HL-60 (cell line): ENCODE data around the gene GATD1.

Source experiments
- DNase-seq, 2 experiments: peaks; one replicate each; pipeline ENCODE4 v3.0.0-alpha.2; 2010 to 2020; ENCODE audit warnings: low read depth in 1 of 2, low spot score in 1 of 2
- H3K27ac ChIP-seq: fragments of 250-450 bp; sonication (Bioruptor Pico); replicated peaks from 2 replicates; pipeline ENCODE4 v1.5.1; 2020; ENCODE audit warnings: mild to moderate bottlenecking, moderate library complexity
- H3K27me3 ChIP-seq: fragments of 250-450 bp; sonication (Bioruptor Pico); 2 replicates; pipeline ENCODE4 v1.5.1; 2021; ENCODE audit warnings: mild to moderate bottlenecking, moderate library complexity; ENCODE audit not compliant: insufficient read depth, poor library complexity, severe bottlenecking
- H3K4me3 ChIP-seq: replicated peaks from 2 replicates; pipeline ENCODE4 v1.5.1; 2011; ENCODE audit warnings: mild to moderate bottlenecking, control low read depth, low read length; ENCODE audit not compliant: insufficient read depth
- GABPA ChIP-seq: IDR thresholded peaks from 2 replicates; pipeline ENCODE4 v1.6.1; 2012; ENCODE audit warnings: low read depth
- POLR2AphosphoS5 ChIP-seq: IDR thresholded peaks from 2 replicates; pipeline ENCODE4 v1.6.1; 2012; ENCODE audit warnings: low read depth
- SPI1 ChIP-seq: IDR thresholded peaks from 2 replicates; pipeline ENCODE4 v1.6.1; 2012; ENCODE audit warnings: low read depth, mild to moderate bottlenecking, borderline replicate concordance
- TF ChIP-seq, protein P1 (sequence below): IDR thresholded peaks from 2 replicates; pipeline ENCODE4 v1.6.1; 2012; ENCODE audit warnings: low read depth; ENCODE audit not compliant: insufficient replicate concordance
- TF ChIP-seq, protein P2 (sequence below): IDR thresholded peaks from one replicate; pipeline ENCODE4 v1.5.1; 2011; ENCODE audit warnings: low read length, control low read depth, inconsistent platforms; ENCODE audit not compliant: insufficient read depth

GATD1 gene

DNA sequence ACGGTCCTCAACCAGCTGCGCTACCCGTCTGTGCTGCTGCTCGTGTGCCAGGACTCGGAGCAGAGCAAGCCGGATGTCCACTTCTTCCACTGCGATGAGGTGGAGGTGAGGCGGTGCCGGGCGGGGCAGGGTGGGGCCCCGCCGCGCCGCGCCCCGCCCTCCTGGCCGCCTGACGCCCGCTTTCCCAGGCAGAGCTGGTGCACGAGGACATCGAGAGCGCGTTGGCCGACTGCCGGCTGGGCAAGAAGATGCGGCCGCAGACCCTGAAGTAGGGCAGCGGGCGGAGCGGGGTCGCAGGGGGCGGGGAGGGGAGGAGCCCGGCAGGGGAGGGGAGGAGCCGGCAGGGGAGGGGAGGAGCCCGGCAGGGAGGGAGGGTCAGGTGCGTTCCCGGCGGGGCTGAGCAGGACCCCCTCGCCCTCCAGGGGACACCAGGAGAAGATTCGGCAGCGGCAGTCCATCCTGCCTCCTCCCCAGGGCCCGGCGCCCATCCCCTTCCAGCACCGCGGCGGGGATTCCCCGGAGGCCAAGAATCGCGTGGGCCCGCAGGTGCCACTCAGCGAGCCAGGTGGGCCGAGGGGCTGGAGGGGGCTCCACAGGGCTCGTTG is 56.5 kb downstream of the GATD1 start:
- Histone ChIP-seq H3K4me3 (peak overlapping the region; percentile 26), H3K27me3 (peaks cover 11% of the 10 kb centered on the region), H3K27ac (no peak overlapping the region)
- TF ChIP-seq SPI1 (no peak), GABPA (no peak), POLR2AphosphoS5 (no peak)
- TF ChIP-seq, protein P1, sequence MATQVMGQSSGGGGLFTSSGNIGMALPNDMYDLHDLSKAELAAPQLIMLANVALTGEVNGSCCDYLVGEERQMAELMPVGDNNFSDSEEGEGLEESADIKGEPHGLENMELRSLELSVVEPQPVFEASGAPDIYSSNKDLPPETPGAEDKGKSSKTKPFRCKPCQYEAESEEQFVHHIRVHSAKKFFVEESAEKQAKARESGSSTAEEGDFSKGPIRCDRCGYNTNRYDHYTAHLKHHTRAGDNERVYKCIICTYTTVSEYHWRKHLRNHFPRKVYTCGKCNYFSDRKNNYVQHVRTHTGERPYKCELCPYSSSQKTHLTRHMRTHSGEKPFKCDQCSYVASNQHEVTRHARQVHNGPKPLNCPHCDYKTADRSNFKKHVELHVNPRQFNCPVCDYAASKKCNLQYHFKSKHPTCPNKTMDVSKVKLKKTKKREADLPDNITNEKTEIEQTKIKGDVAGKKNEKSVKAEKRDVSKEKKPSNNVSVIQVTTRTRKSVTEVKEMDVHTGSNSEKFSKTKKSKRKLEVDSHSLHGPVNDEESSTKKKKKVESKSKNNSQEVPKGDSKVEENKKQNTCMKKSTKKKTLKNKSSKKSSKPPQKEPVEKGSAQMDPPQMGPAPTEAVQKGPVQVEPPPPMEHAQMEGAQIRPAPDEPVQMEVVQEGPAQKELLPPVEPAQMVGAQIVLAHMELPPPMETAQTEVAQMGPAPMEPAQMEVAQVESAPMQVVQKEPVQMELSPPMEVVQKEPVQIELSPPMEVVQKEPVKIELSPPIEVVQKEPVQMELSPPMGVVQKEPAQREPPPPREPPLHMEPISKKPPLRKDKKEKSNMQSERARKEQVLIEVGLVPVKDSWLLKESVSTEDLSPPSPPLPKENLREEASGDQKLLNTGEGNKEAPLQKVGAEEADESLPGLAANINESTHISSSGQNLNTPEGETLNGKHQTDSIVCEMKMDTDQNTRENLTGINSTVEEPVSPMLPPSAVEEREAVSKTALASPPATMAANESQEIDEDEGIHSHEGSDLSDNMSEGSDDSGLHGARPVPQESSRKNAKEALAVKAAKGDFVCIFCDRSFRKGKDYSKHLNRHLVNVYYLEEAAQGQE: no peak
- TF ChIP-seq, protein P2, sequence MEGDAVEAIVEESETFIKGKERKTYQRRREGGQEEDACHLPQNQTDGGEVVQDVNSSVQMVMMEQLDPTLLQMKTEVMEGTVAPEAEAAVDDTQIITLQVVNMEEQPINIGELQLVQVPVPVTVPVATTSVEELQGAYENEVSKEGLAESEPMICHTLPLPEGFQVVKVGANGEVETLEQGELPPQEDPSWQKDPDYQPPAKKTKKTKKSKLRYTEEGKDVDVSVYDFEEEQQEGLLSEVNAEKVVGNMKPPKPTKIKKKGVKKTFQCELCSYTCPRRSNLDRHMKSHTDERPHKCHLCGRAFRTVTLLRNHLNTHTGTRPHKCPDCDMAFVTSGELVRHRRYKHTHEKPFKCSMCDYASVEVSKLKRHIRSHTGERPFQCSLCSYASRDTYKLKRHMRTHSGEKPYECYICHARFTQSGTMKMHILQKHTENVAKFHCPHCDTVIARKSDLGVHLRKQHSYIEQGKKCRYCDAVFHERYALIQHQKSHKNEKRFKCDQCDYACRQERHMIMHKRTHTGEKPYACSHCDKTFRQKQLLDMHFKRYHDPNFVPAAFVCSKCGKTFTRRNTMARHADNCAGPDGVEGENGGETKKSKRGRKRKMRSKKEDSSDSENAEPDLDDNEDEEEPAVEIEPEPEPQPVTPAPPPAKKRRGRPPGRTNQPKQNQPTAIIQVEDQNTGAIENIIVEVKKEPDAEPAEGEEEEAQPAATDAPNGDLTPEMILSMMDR: no peak
- DNase-seq: no peak

DNA sequence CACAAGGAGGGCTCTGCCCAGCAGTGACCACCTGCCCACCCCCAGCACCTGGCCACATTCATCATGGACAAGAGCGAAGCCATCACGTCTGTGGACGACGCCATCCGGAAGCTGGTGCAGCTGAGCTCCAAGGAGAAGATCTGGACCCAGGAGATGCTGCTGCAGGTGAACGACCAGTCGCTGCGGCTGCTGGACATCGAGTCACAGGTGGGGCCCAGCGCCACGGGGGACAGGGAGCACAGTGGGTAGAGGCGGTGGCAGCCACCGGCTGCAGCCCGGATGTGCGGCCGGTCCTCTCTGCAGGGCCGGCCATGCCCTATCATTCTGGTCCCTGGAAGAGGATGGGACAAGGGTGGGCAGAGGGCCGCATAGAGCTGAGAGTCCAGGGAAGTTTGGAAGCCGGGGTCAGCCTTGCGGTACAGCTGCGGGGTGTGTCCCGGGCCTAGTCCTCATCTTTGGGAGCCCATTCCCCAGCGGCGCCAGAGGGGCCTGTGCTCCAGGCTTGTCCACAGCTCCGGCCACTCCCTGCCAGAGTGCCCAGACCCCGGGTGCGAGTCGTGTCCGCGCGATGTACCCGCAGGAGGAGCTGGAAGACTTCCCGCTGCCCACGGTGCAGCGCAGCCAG is 57.2 kb downstream of the GATD1 start:
- H3K4me3 ChIP-seq: peak overlapping the region; percentile 26
- no peak for TF ChIP-seq GABPA
- TF ChIP-seq, protein P2: no peak
- no peak for TF ChIP-seq SPI1
- TF ChIP-seq POLR2AphosphoS5: no peak
- TF ChIP-seq, protein P1: no peak
- DNase-seq: no peak
- peaks cover 11% of the 10 kb centered on the region for H3K27me3 ChIP-seq
- no peak overlapping the region for H3K27ac ChIP-seq

DNA sequence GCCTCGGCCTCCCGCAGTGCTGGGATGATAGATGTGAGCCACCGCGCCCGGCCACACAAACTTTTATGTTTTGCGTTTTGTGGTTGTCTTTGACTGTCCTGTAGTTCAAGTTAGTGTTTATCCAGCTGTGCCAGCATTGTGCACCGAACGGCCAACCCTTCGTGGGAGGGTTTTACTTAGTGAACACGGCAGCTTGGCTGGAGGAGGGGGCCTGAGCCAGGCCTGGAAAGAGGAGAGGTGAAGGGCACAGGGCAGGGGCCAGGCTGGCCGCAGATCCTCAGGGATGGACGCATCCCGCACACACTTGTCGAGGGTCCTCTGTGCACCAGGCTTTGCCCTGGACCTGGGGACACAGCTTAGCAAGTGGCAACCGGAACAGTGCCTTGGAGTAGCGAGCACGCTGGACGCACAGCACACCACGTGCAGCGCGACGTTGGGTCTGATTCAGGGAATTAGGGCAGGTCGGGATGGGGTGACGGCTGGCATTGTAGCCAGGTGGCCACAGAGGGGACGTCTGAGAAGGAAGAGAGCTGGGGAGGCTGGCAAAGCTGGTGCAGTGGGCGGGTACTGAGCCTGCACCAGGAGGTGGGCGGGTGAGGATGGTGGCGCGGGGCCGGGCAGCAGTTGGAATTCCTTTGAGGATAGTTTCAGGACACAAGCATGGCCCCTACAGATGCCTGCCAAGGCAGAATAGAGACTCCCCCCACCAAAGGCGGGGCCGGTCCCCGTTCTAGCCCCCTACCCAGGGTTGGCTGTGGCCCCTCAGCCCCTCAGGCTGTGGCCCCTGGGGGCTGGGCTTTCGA is 57.9 kb downstream of the GATD1 start:
- H3K27me3 ChIP-seq: peaks cover 11% of the 10 kb centered on the region
- TF ChIP-seq SPI1: no peak
- TF ChIP-seq, protein P2: no peak
- no peak overlapping the region for H3K4me3 ChIP-seq
- DNase-seq: no peak
- H3K27ac ChIP-seq: no peak overlapping the region
